ENCODE results near the gene MBD5.

DNA sequence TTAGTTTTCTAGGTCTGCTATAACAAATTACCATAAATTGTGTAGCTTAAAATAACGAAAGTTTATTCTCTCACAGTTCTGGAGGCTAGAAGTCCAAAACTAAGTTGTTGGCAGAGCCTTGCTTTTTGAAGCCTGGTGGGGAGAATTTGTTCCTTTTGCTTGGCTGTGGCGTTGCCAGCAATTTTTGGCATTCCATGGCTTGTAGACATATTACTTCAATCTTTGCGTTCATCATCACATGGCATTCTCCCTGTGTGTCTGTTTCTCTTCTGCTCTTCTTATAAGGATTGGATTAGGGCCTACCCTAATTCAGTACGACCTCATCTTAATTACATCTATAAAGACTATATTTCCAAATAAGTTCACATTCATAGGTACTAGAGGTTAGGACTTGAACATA, 217.7 kb downstream of the MBD5 start:
- TF ChIP-seq EZH2 (IDR thresholded peaks at IDR 0.05; ENCODE audit: borderline replicate concordance, low read length): no peak
- TF ChIP-seq, protein P1, sequence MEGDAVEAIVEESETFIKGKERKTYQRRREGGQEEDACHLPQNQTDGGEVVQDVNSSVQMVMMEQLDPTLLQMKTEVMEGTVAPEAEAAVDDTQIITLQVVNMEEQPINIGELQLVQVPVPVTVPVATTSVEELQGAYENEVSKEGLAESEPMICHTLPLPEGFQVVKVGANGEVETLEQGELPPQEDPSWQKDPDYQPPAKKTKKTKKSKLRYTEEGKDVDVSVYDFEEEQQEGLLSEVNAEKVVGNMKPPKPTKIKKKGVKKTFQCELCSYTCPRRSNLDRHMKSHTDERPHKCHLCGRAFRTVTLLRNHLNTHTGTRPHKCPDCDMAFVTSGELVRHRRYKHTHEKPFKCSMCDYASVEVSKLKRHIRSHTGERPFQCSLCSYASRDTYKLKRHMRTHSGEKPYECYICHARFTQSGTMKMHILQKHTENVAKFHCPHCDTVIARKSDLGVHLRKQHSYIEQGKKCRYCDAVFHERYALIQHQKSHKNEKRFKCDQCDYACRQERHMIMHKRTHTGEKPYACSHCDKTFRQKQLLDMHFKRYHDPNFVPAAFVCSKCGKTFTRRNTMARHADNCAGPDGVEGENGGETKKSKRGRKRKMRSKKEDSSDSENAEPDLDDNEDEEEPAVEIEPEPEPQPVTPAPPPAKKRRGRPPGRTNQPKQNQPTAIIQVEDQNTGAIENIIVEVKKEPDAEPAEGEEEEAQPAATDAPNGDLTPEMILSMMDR (conservative IDR thresholded peaks at IDR 0.05 in 1 of 2, IDR thresholded peaks at IDR 0.05 in 1 of 2; ENCODE audit: extremely low read depth in 1 of 2, insufficient read depth in 1 of 2, low read depth in 1 of 2, low read length in 2 of 2): no peak

Data from mammary epithelial cell (primary cell).